OCI-LY3 (cell line): ENCODE results near the gene SKAP2.

ENCODE experiments used
- H2AFZ ChIP-seq: fragments of 200-600, 300-600 bp; shearing (Covaris generic); 2 replicates; pipeline ENCODE4 v1.6.0; 2014; ENCODE audit warnings: antibody characterized with exemption, low read depth, low read length
- H3K27ac ChIP-seq: fragments of 200-600, 300-600 bp; sonication (generic); 2 replicates; pipeline ENCODE4 v1.5.1; 2014; ENCODE audit warnings: mild to moderate bottlenecking, low read length, moderate library complexity, mixed read lengths
- H3K27me3 ChIP-seq: fragments of 200-600, 300-600 bp; sonication (generic); 2 replicates; pipeline ENCODE4 v1.6.1; 2014; ENCODE audit warnings: low read depth, low read length, mixed read lengths
- H3K36me3 ChIP-seq: fragments of 200-600, 300-600 bp; sonication (generic); replicated peaks from 2 replicates; pipeline ENCODE3; 2014; ENCODE audit warnings: low read depth, low read length, mixed read lengths
- H3K4me1 ChIP-seq: fragments of 300-600, 200-600 bp; sonication (generic); 2 replicates; pipeline ENCODE4 v1.6.1; 2014; ENCODE audit warnings: low read length, mixed read lengths
- H3K4me2 ChIP-seq: fragments of 200-600, 300-600 bp; sonication (generic); 2 replicates; pipeline ENCODE4 v1.6.1; 2014; ENCODE audit warnings: low read length, mixed read lengths
- H3K4me3 ChIP-seq: fragments of 300-600, 200-600 bp; sonication (generic); 2 replicates; pipeline ENCODE4 v1.5.1; 2014; ENCODE audit warnings: antibody characterized with exemption, mild to moderate bottlenecking, low read length, moderate library complexity
- H3K79me2 ChIP-seq: fragments of 300-600, 200-600 bp; shearing (Covaris generic); 2 replicates; pipeline ENCODE4 v1.6.1; 2014; ENCODE audit warnings: mild to moderate bottlenecking, low read length, mixed read lengths
- H3K9ac ChIP-seq: fragments of 300-600, 200-600 bp; shearing (Covaris generic); 2 replicates; pipeline ENCODE4 v1.6.0; 2014; ENCODE audit warnings: mild to moderate bottlenecking, low read length, moderate library complexity
- H3K9me3 ChIP-seq: fragments of 200-600, 300-600 bp; shearing (Covaris generic); 2 replicates; pipeline ENCODE4 v1.6.1; 2014; ENCODE audit warnings: low read length, mixed read lengths; ENCODE audit not compliant: insufficient read depth
- H4K20me1 ChIP-seq: fragments of 200-600, 300-600 bp; sonication (generic); 2 replicates; pipeline ENCODE4 v1.6.1; 2016; ENCODE audit warnings: low read length, mixed read lengths; ENCODE audit not compliant: insufficient read depth
- EZH2phosphoT487 ChIP-seq: fragments of 200-600 bp; shearing (Covaris generic); IDR thresholded peaks from 2 replicates; pipeline ENCODE4 v1.6.1; 2018; ENCODE audit warnings: antibody characterized with exemption, mixed run types, low read depth
- TF ChIP-seq, protein P1 (sequence below): fragments of 200-600, 300-600 bp; sonication (generic); IDR thresholded peaks from 2 replicates; pipeline ENCODE4 v1.5.1; 2014; ENCODE audit warnings: antibody characterized with exemption, low read length, low read depth

SKAP2 gene

DNA sequence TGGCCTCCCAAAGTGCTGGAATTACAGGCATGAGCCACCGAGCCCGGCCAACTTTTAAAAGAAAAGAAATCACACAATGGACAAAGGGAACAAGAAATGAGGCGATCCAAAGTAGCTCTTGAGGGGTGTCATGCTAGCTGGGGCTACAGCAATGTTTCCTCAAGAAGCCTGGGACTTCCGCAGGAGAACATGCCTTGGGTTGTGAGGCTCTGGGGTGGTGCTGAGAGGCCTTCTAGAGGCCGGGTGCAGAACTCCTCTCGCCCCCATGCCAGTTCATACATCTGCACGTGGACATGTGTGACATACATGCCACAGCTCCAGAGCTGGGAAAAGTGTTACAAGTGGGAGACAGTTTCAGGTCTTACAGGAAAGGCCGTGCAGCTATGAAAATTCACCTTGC, 238.2 kb downstream of the SKAP2 start:
- no peaks in the 10 kb centered on the region for H3K4me1 ChIP-seq
- TF ChIP-seq EZH2phosphoT487: no peak
- TF ChIP-seq, protein P1, sequence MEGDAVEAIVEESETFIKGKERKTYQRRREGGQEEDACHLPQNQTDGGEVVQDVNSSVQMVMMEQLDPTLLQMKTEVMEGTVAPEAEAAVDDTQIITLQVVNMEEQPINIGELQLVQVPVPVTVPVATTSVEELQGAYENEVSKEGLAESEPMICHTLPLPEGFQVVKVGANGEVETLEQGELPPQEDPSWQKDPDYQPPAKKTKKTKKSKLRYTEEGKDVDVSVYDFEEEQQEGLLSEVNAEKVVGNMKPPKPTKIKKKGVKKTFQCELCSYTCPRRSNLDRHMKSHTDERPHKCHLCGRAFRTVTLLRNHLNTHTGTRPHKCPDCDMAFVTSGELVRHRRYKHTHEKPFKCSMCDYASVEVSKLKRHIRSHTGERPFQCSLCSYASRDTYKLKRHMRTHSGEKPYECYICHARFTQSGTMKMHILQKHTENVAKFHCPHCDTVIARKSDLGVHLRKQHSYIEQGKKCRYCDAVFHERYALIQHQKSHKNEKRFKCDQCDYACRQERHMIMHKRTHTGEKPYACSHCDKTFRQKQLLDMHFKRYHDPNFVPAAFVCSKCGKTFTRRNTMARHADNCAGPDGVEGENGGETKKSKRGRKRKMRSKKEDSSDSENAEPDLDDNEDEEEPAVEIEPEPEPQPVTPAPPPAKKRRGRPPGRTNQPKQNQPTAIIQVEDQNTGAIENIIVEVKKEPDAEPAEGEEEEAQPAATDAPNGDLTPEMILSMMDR: no peak
- H3K9me3 ChIP-seq: no peaks in the 10 kb centered on the region
- H3K79me2 ChIP-seq: no peaks in the 10 kb centered on the region
- H2AFZ ChIP-seq: no peak overlapping the region
- no peak overlapping the region for H3K4me2 ChIP-seq
- H3K36me3 ChIP-seq: no peaks in the 10 kb centered on the region
- no peak overlapping the region for H3K27ac ChIP-seq
- H3K4me3 ChIP-seq: no peak overlapping the region
- no peaks in the 10 kb centered on the region for H4K20me1 ChIP-seq
- H3K27me3 ChIP-seq: no peaks in the 10 kb centered on the region
- H3K9ac ChIP-seq: no peak overlapping the region

DNA sequence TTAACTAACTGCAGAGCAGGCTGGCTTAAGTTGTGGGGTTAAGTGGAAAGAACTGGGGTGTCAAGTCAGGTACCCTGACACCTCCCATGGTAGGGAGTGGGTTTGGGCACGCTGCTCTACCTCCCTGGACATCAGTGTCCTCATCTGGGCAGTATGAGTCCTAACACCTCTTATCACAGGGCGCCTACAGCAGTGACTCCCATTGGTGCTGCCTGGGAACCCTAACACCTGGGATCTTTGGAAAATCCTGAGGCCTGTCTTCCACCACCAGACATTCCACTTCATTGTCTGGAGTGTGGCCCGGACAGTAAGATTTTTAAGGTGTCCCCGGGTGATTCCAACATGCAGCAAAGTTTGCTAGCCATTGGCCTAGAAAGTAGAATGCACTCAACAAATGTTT, 239.1 kb downstream of the SKAP2 start:
- TF ChIP-seq, protein P1: no peak
- no peak for TF ChIP-seq EZH2phosphoT487
- no peaks in the 10 kb centered on the region for H3K27me3 ChIP-seq
- H3K4me2 ChIP-seq: no peak overlapping the region

DNA sequence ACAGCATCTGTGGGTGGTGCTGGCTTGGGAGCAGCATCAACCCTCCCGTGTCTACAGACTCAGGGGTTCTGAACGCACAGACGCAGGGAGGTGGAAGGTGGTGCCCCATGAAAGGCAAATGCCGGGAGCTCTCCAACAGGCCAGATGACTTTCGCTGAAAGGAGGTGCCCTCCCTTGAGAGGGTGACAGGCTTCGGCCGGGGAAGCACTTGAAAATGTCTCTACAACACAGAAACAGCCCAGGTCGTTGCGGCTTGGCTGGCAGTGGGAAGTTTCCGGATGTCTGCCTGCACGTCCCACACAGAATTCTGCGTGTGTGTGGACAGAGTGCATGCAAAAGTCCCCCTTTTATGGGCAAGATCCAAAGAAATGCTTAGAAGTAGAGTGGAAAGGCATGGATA, 239.6 kb downstream of the SKAP2 start:
- H3K4me2 ChIP-seq: no peak overlapping the region
- H3K9me3 ChIP-seq: no peaks in the 10 kb centered on the region
- H3K4me3 ChIP-seq: no peak overlapping the region
- no peak overlapping the region for H3K9ac ChIP-seq
- H2AFZ ChIP-seq: no peak overlapping the region
- H3K36me3 ChIP-seq: no peaks in the 10 kb centered on the region
- H3K27ac ChIP-seq: no peak overlapping the region
- no peaks in the 10 kb centered on the region for H3K79me2 ChIP-seq
- H3K4me1 ChIP-seq: no peaks in the 10 kb centered on the region
- no peaks in the 10 kb centered on the region for H4K20me1 ChIP-seq
- no peaks in the 10 kb centered on the region for H3K27me3 ChIP-seq
- TF ChIP-seq, protein P1: no peak
- TF ChIP-seq EZH2phosphoT487: no peak

More for the DNA sequence above, 239.1 kb downstream of the SKAP2 start:
- no peak overlapping the region for H3K4me3 ChIP-seq
- H3K9ac ChIP-seq: no peak overlapping the region
- no peaks in the 10 kb centered on the region for H3K9me3 ChIP-seq
- no peaks in the 10 kb centered on the region for H3K36me3 ChIP-seq
- H3K27ac ChIP-seq: no peak overlapping the region
- H3K79me2 ChIP-seq: no peaks in the 10 kb centered on the region
- no peaks in the 10 kb centered on the region for H4K20me1 ChIP-seq
- no peaks in the 10 kb centered on the region for H3K4me1 ChIP-seq
- no peak overlapping the region for H2AFZ ChIP-seq

DNA sequence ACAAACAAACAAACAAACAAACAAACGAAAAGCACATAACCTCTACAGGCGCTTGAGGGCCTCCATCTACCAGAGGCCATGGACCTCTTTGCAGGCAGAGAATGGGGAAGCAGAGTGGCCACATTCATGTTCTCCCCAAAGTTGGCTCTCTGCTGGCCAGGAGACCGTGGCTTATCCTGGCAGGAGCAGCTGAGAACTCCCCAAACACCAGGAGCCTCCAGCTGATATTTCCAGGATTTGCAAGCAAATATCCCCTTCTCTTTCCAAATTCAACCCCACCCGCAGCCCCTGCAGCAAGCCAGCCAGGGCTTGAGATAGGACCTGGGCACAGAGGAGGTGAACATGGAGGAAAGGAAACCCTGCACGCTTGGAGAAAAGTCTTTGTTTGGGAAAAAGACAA, 240.0 kb downstream of the SKAP2 start:
- H2AFZ ChIP-seq: no peak overlapping the region
- H4K20me1 ChIP-seq: no peaks in the 10 kb centered on the region
- no peak overlapping the region for H3K9ac ChIP-seq
- H3K4me3 ChIP-seq: no peak overlapping the region
- no peaks in the 10 kb centered on the region for H3K9me3 ChIP-seq
- H3K79me2 ChIP-seq: no peaks in the 10 kb centered on the region
- H3K4me1 ChIP-seq: no peaks in the 10 kb centered on the region
- no peaks in the 10 kb centered on the region for H3K36me3 ChIP-seq
- H3K27me3 ChIP-seq: no peaks in the 10 kb centered on the region
- TF ChIP-seq EZH2phosphoT487: no peak
- TF ChIP-seq, protein P1: no peak
- H3K27ac ChIP-seq: no peak overlapping the region
- no peak overlapping the region for H3K4me2 ChIP-seq
